ENCODE data around the gene CTRB1.

Gene CTRB1

GRCh38 chr16:75243667-75244224 lies 25.0 kb downstream of the CTRB1 start:
- TF ChIP-seq CTCF (IDR thresholded peaks at IDR 0.05; ENCODE audit: control insufficient read depth, extremely low read depth, insufficient read depth), result no peak
- no peak for DNase-seq (ENCODE audit: low read depth)
- no peak overlapping the region for H3K4me3 ChIP-seq (ENCODE audit: low read depth, low read length)

GRCh38 chr16:75244225-75244809 lies 25.5 kb downstream of the CTRB1 start:
- TF ChIP-seq CTCF (IDR thresholded peaks at IDR 0.05; ENCODE audit: control insufficient read depth, extremely low read depth, insufficient read depth), result no peak
- DNase-seq (ENCODE audit: low read depth), result no peak
- no peak overlapping the region for H3K4me3 ChIP-seq (ENCODE audit: low read depth, low read length)

DNA sequence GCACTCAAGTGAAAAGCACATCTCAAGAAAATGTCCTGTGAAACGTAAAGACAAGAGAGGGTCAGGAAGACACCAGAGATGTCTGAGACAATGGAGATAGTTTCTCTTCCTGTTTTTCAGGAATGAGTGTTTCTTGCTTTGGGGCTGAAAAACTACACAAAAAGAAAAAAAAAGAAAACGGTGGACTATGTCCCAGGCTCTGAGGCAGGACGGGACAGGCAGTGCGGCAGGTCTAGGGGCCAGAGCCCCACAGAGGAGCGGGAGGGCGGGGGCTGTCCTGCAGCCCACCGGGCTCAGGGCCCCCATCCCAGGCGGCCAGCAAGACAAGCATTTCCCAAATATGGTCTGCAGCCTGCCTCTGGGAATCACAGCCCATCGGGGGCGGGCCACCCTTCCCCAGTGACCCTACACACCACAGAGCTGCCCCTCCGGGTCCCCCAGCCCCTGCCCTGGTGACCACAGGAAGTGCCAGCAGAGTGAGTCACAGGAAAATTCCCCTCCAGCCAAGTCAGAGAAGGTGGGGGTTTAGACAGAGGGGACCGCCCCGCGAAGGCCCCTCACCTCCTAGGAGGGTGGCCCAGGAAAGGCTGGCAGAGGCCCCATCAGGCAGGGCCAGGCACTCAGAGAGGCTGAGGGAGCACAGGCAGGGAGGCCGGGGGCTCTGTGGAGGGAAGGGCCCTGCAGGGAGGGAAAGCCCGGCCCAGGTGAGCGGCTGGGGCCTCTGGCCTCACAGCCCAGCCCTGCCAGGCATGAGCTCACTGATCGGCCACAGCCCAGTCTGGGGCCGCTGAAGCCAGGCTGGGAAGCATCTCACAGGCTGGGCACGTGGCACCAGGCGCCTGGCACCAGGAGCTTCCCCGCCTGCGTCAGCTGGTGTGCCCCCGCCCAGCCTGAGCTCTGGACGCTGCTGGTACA lies 26.3 kb downstream of the CTRB1 start:
- H3K4me3 ChIP-seq (ENCODE audit: low read depth, low read length), result no peak overlapping the region
- peak; percentile 69 for DNase-seq (ENCODE audit: low read depth)
- no peak for TF ChIP-seq CTCF (IDR thresholded peaks at IDR 0.05; ENCODE audit: control insufficient read depth, extremely low read depth, insufficient read depth)

DNA sequence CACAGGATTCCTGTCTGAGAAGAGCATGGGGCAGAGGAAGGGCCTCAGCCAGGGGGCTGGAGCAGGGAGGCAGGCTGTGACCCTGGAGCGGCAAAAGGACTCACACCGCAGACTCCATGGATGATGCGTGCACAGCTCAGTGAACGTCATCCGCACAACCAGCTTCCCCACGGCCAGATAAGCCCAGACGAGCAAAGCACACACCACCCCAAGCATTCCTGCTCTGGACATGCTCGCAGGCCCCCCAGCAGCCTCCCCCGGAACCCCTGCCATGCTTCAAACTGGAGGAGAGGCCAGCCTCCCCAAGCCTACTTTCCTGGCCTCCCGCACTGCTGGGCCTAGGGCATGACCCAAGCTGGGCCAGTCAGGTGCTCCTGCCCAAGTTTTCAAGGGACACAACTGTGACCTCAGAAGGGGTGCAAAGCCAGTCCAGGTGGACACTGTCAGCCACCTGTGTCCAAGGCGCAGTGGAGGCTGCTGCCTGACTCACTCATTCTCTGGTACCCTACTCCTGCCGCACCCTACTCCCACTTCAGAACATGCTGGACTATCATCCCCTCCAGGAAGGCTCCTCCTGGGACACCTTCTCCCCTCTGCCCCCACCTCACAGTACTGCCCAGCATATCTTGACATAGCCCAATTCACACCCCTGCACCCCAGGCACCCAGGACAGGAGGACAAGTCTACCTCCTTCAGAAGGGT lies 27.9 kb downstream of the CTRB1 start:
- DNase-seq (ENCODE audit: low read depth), result no peak
- H3K4me3 ChIP-seq (ENCODE audit: low read depth, low read length), result no peak overlapping the region
- TF ChIP-seq CTCF (IDR thresholded peaks at IDR 0.05; ENCODE audit: control insufficient read depth, extremely low read depth, insufficient read depth), result no peak

DNA sequence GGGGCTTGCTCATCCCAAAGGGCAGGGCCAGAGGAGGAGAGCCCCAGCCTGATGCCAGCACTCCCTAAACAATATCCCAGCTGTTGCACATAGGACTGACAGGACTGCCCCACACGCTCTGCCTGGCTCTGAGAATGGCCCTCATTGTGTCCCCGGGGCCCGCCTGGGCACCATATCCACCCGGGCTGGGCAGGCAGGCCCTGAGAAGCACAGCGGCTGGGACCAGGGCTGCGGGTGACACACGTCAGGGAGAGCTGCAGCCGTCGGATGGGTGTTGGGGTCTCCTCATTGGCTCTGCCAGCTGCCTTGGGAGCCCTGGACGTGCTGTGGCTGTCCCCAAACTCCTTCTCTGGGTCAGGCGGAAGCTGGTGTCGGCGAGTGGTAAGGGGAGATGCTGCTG lies 28.5 kb downstream of the CTRB1 start:
- H3K4me3 ChIP-seq (ENCODE audit: low read depth, low read length), result no peak overlapping the region

DNA sequence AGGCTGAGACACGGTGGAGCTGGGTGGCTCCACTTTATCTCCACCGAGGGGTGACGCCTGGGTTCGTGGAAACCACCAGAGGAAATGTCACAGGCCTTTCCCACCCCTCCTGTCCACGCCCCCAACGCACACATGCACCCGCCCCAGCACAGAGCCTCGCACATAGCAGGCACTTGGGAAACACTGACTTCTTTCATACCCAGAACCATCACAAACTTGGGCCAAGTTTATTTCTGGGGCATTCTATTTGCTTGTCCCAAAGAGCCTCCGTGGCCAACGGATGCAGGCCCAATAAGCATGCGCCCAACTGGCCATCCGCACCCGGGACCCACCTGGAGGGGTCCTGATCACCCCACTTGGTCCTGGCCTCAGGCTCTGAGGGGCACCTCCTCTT lies 29.4 kb downstream of the CTRB1 start:
- DNase-seq (ENCODE audit: low read depth), result no peak
- no peak overlapping the region for H3K4me3 ChIP-seq (ENCODE audit: low read depth, low read length)
- TF ChIP-seq CTCF (IDR thresholded peaks at IDR 0.05; ENCODE audit: control insufficient read depth, extremely low read depth, insufficient read depth), result no peak

More for the DNA sequence above, 28.5 kb downstream of the CTRB1 start:
- no peak for DNase-seq (ENCODE audit: low read depth)
- no peak for TF ChIP-seq CTCF (IDR thresholded peaks at IDR 0.05; ENCODE audit: control insufficient read depth, extremely low read depth, insufficient read depth)

Data from LNCaP clone FGC (cell line).